ENCODE results near the gene MEIOSIN. TPM values are rescaled to one million over a fixed set of nuclear protein-coding genes. Genes with fewer than 3 reads are reported as not detected.

MEIOSIN gene
- polyA plus RNA-seq, 1 donor (not counting 4 experiments of a cell fraction or from before 2014, with no cell fraction given) = not detected

GRCh38 chr19:45692187-45693105, 40.8 kb upstream of the MEIOSIN start, which contains the start of gene QPCTL:
TSS of gene QPCTL (plus strand) at chr19:45692666. CDS start at chr19:45692704, 38 bp downstream.
- DNase-seq (ENCODE audit: low read depth, low spot score) (peak; percentile 98), FAIRE-seq (peak; percentile 93)
- Histone ChIP-seq H3K4me1 (ENCODE audit: control insufficient read depth, extremely low read depth, insufficient read depth, low read length) (peaks cover 11% of the 10 kb centered on the region), H3K27me3 (ENCODE audit: control insufficient read depth, extremely low read depth, insufficient read depth, low read length) (no peaks in the 10 kb centered on the region), H3K4me3 (ENCODE audit: control insufficient read depth in 2 of 3, extremely low read depth in 1 of 3, insufficient read depth in 2 of 3, low read depth in 1 of 3, low read length in 3 of 3) (peak within 1 kb of the TSS; percentile 79 to 98 (median 98)), H3K4me2 (ENCODE audit: control insufficient read depth, extremely low read depth, insufficient read depth, low read depth, low read length) (peak within 1 kb of the TSS; percentile 97), H3K9me1 (ENCODE audit: control insufficient read depth, extremely low read depth, insufficient read depth, low read length) (no peaks in the 10 kb centered on the region), H3K36me3 (ENCODE audit: control insufficient read depth in 2 of 2, extremely low read depth in 1 of 2, insufficient read depth in 2 of 2, low read length in 2 of 2) (peaks cover 20 to 25% of the 10 kb centered on the region in 2 experiments), H3K79me2 (ENCODE audit: control insufficient read depth, insufficient read depth, low read length) (peaks cover 36% of the 10 kb centered on the region), H3K9ac (ENCODE audit: control insufficient read depth, extremely low read depth, insufficient read depth, low read length) (peak within 1 kb of the TSS; percentile 96), H4K20me1 (ENCODE audit: control insufficient read depth, extremely low read depth, insufficient read depth, low read length) (no peaks in the 10 kb centered on the region), H3K9me3 (ENCODE audit: control insufficient read depth, low read depth, low read length) (no peaks in the 10 kb centered on the region), H3K27ac (ENCODE audit: control insufficient read depth, insufficient read depth, low read length) (peak within 1 kb of the TSS; percentile 93), H2AFZ (ENCODE audit: control insufficient read depth, low read length) (peak within 1 kb of the TSS; percentile 99)
- TF ChIP-seq EZH2 (IDR thresholded peaks at IDR 0.05; ENCODE audit: low read length) = no peak
- TF ChIP-seq CTCF (optimal IDR thresholded peaks at IDR 0.05 in 1 of 3, IDR thresholded peaks at IDR 0.05 in 1 of 3, conservative IDR thresholded peaks at IDR 0.05 in 1 of 3; ENCODE audit: extremely low read depth in 1 of 3, insufficient read depth in 2 of 3, low read length in 3 of 3) = no peak
- dilution Hi-C loops (cut with MboI; ENCODE audit: extremely low pct_ligation_motif_present, low sequenced_read_pairs) = no loop called here

- H3K4me2 ChIP-seq (ENCODE audit: control insufficient read depth, extremely low read depth, insufficient read depth, low read depth, low read length) = peak overlapping the region; percentile 97
- no peak for DNase-seq (ENCODE audit: low read depth, low spot score)
- dilution Hi-C loops (cut with MboI; ENCODE audit: extremely low pct_ligation_motif_present, low sequenced_read_pairs) = no loop called here
- H3K9me1 ChIP-seq (ENCODE audit: control insufficient read depth, extremely low read depth, insufficient read depth, low read length) = no peaks in the 10 kb centered on the region
- H3K27me3 ChIP-seq (ENCODE audit: control insufficient read depth, extremely low read depth, insufficient read depth, low read length) = no peaks in the 10 kb centered on the region
- peak; percentile 84 to 97 (median 88) for TF ChIP-seq CTCF (optimal IDR thresholded peaks at IDR 0.05 in 1 of 3, IDR thresholded peaks at IDR 0.05 in 1 of 3, conservative IDR thresholded peaks at IDR 0.05 in 1 of 3; ENCODE audit: extremely low read depth in 1 of 3, insufficient read depth in 2 of 3, low read length in 3 of 3)
- TF ChIP-seq EZH2 (IDR thresholded peaks at IDR 0.05; ENCODE audit: low read length) = no peak
- H3K27ac ChIP-seq (ENCODE audit: control insufficient read depth, insufficient read depth, low read length) = peak overlapping the region; percentile 93
- H2AFZ ChIP-seq (ENCODE audit: control insufficient read depth, low read length) = peak overlapping the region; percentile 78
- no peaks in the 10 kb centered on the region for H3K9me3 ChIP-seq (ENCODE audit: control insufficient read depth, low read depth, low read length)
- H3K9ac ChIP-seq (ENCODE audit: control insufficient read depth, extremely low read depth, insufficient read depth, low read length) = peak overlapping the region; percentile 96
- H3K4me1 ChIP-seq (ENCODE audit: control insufficient read depth, extremely low read depth, insufficient read depth, low read length) = peaks cover 18% of the 10 kb centered on the region
- FAIRE-seq = no peak
- peaks cover 32% of the 10 kb centered on the region for H3K79me2 ChIP-seq (ENCODE audit: control insufficient read depth, insufficient read depth, low read length)
- H4K20me1 ChIP-seq (ENCODE audit: control insufficient read depth, extremely low read depth, insufficient read depth, low read length) = no peaks in the 10 kb centered on the region
- peak overlapping the region; percentile 79 to 98 (median 98) for H3K4me3 ChIP-seq (ENCODE audit: control insufficient read depth in 2 of 3, extremely low read depth in 1 of 3, insufficient read depth in 2 of 3, low read depth in 1 of 3, low read length in 3 of 3)
- H3K36me3 ChIP-seq (ENCODE audit: control insufficient read depth in 2 of 2, extremely low read depth in 1 of 2, insufficient read depth in 2 of 2, low read length in 2 of 2) = peaks cover 14 to 19% of the 10 kb centered on the region in 2 experiments
Measured at GRCh38 chr19:45693106-45693788, 40.0 kb upstream of the MEIOSIN start.

Measured in keratinocyte (primary cell).